Endodermal cell (in vitro differentiated cells): ENCODE results near the gene OSBPL5. TPM values are rescaled to one million over a fixed set of nuclear protein-coding genes. Genes with fewer than 3 reads are reported as not detected.

Source experiments
- DNase-seq: peaks from one replicate; pipeline ENCODE4 v3.0.0-alpha.2; 2017
- H3K27ac ChIP-seq: 2 replicates; pipeline ENCODE4 v1.5.1; 2013; ENCODE audit warnings: mild to moderate bottlenecking, low read depth, low read length, moderate library complexity
- H3K27me3 ChIP-seq: 2 replicates; pipeline ENCODE4 v1.6.1; 2013; ENCODE audit warnings: mild to moderate bottlenecking, low read length, moderate library complexity; ENCODE audit not compliant: insufficient read depth, control insufficient read depth, poor library complexity, severe bottlenecking
- H3K36me3 ChIP-seq: 2 replicates; pipeline ENCODE4 v1.7.0; 2013; ENCODE audit warnings: mild to moderate bottlenecking, low read length, moderate library complexity; ENCODE audit not compliant: control insufficient read depth, insufficient read depth
- H3K4me1 ChIP-seq: one replicate; pipeline ENCODE4 v1.7.0; 2013; ENCODE audit warnings: low read length; ENCODE audit not compliant: control insufficient read depth, insufficient read depth
- H3K4me3 ChIP-seq: 2 replicates; pipeline ENCODE4 v1.5.1; 2013; ENCODE audit warnings: mild to moderate bottlenecking, low read length, moderate library complexity
- H3K9ac ChIP-seq: 2 replicates; pipeline ENCODE4 v1.6.1; 2013; ENCODE audit warnings: mild to moderate bottlenecking, low read length, moderate library complexity; ENCODE audit not compliant: poor library complexity, severe bottlenecking; ENCODE audit errors: extremely low read depth
- H3K9me3 ChIP-seq: 2 replicates; pipeline ENCODE4 v1.6.1; 2013; ENCODE audit warnings: mild to moderate bottlenecking, low read length, moderate library complexity; ENCODE audit not compliant: control insufficient read depth
- H3K27ac Mint-ChIP-seq: 2 replicates; pipeline ENCODE4 v1.8.0; 2020; ENCODE audit warnings: mixed read lengths
- H3K27me3 Mint-ChIP-seq: 2 replicates; pipeline ENCODE4 v1.8.0; 2021; ENCODE audit warnings: mild to moderate bottlenecking, mixed read lengths; ENCODE audit not compliant: insufficient read depth
- H3K36me3 Mint-ChIP-seq: 2 replicates; pipeline ENCODE4 v1.8.0; 2020; ENCODE audit warnings: low read depth, mixed read lengths
- H3K4me1 Mint-ChIP-seq: 2 replicates; pipeline ENCODE4 v1.8.0; 2020; ENCODE audit warnings: mixed read lengths
- H3K4me3 Mint-ChIP-seq: 2 replicates; pipeline ENCODE4 v1.8.0; 2020; ENCODE audit warnings: mild to moderate bottlenecking, moderate library complexity, mixed read lengths
- H3K9me3 Mint-ChIP-seq: 2 replicates; pipeline ENCODE4 v1.8.0; 2020; ENCODE audit warnings: mild to moderate bottlenecking, mixed read lengths
- CTCF ChIP-seq: fragments of 200-600 bp; sonication (generic); conservative IDR thresholded peaks from 2 replicates; pipeline ENCODE4 v1.5.0; 2021; ENCODE audit warnings: antibody characterized with exemption, mild to moderate bottlenecking
- WGBS, 2 experiments: methylation state at CpG; one replicate each; pipeline versions ENCODE4 v1.1.5 to v1.1.7; 2013; ENCODE audit warnings: missing lambda C conversion rate in 2 of 2, mixed read lengths in 1 of 2; ENCODE audit not compliant: insufficient coverage in 1 of 2, insufficient read length in 1 of 2; 5-methylcytosine and 5-hydroxymethylcytosine counted together
- total RNA-seq, 2 donors: library from RNA; stranded (reverse); fragmentation: NEBNext Ultra II Directional in 1 of 2; extraction: Animal tissue kit (Norgen Biotek cat#: 25700) in 1 of 2; gene quantifications; 2 replicates in 1 of 2; 3 replicates in 1 of 2; pipeline ENCODE4 v1.2.1, GENCODE V29; 2021

OSBPL5 gene
- total RNA-seq, 2 donors from 2014 or later = 1.2 to 4.8 TPM

DNA sequence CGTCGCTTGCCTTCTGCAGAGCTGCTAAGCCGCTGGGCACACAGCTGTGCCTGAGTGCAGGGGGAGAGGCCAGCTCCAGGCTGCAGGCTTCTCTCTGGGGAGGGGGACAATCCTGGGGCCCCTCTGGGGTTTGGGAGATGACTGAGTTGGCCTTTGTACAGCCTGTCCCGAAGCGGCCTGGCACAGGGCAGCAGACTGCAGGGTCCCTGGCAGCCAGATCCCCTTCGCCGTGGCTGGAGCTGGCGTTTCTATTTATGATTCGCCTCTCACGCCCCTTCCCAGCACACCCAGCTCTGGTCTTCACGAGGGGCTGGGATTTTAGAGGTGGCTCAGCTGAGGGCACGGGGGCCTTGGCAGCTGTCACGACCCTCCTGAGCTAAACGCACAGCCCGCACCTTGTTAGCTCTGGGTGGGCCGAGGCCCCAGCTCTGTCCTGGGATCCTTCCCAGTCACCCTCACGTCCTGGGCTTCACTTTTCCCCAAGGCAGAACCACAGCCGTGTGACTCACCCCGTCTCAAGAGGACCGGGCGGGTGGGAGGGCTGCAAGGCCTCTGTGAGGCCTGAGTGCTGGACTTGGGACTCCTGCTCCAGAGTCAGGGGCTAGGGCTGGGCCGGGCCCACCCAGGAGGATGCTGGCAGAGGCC lies 18.4 kb downstream of the OSBPL5 start:
- Histone ChIP-seq H3K4me1 (peaks cover 5% of the 10 kb centered on the region), H3K9me3 (peaks cover 7% of the 10 kb centered on the region), H3K27me3 (peaks cover 94% of the 10 kb centered on the region), H3K4me3 (no peak overlapping the region), H3K9ac (no peak overlapping the region), H3K36me3 (no peaks in the 10 kb centered on the region), H3K27ac (no peak overlapping the region)
- H3K27ac Mint-ChIP-seq = no peak overlapping the region
- peaks cover 2% of the 10 kb centered on the region for H3K36me3 Mint-ChIP-seq
- no peak for DNase-seq
- peaks cover 98% of the 10 kb centered on the region for H3K27me3 Mint-ChIP-seq
- H3K9me3 Mint-ChIP-seq = peaks cover 2% of the 10 kb centered on the region
- no peak for TF ChIP-seq CTCF
- peaks cover 3% of the 10 kb centered on the region for H3K4me1 Mint-ChIP-seq
- 92 to 94% methylated on average over 15 to 22 of the region's 22 CpGs for WGBS, 2 experiments
- H3K4me3 Mint-ChIP-seq = no peak overlapping the region

- Histone ChIP-seq H3K9ac (no peak overlapping the region), H3K27ac (no peak overlapping the region), H3K9me3 (no peaks in the 10 kb centered on the region), H3K4me1 (peaks cover 5% of the 10 kb centered on the region), H3K36me3 (no peaks in the 10 kb centered on the region), H3K4me3 (no peak overlapping the region), H3K27me3 (peaks cover 94% of the 10 kb centered on the region)
- H3K4me3 Mint-ChIP-seq = no peak overlapping the region
- WGBS, 2 experiments = 60 to 88% methylated on average over 1 to 6 of the region's 6 CpGs
- H3K36me3 Mint-ChIP-seq = no peaks in the 10 kb centered on the region
- no peak overlapping the region for H3K27ac Mint-ChIP-seq
- H3K4me1 Mint-ChIP-seq = peaks cover 3% of the 10 kb centered on the region
- H3K27me3 Mint-ChIP-seq = peaks cover 98% of the 10 kb centered on the region
- no peak for DNase-seq
- no peaks in the 10 kb centered on the region for H3K9me3 Mint-ChIP-seq
- TF ChIP-seq CTCF = no peak
Observed at GRCh38 chr11:3145206-3145520, 19.9 kb downstream of the OSBPL5 start.

DNA sequence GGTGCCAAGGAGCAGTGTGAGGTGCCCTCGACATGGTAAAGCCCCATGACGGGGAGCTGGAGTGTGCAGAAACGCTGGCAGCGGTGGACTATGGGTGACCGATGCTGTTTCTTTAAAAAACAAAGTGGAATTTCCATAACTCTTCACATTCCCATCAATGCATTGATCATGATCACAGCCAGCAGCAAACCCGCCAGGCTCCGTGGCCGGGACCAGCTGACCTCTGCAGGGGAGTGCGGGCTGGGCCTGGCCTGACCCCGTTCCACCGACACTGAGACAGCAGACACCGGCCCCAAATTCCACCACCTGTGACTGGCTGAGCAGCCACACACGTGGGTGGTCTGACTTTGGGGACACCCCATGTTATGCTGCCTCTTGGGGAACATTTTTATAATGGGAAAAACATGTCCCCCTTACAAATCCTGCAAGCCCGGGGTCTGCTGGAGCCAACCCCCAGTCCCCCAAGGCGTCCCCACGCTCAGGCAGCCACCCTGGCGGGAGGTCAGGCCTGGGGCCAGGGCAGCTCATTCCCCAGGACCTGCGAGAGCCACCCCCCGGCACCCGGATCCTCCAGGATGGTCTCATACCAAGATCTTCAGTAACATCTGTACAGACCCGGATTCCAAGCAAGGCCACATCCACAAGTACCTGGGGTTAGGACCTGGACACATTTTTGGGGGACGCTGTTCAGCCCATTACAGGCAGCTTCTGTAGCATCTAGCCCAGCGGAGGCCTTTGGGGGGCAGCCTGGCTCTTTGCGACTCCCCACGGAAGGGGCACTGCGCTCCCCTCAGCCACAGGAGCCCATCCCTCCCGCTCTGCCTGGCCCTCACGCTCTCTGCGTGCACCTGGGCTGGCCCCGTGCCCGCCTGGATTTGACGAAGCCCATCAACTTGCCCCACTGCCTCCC lies 20.6 kb downstream of the OSBPL5 start:
- peaks cover under 1% of the 10 kb centered on the region for H3K4me1 Mint-ChIP-seq

More for the DNA sequence above, 20.6 kb downstream of the OSBPL5 start:
- Mint-ChIP-seq H3K36me3 (no peaks in the 10 kb centered on the region), H3K4me3 (no peak overlapping the region), H3K27me3 (peaks cover 98% of the 10 kb centered on the region), H3K27ac (no peak overlapping the region), H3K9me3 (no peaks in the 10 kb centered on the region)
- H3K9me3 ChIP-seq = no peaks in the 10 kb centered on the region
- no peak for DNase-seq
- H3K36me3 ChIP-seq = no peaks in the 10 kb centered on the region
- H3K27ac ChIP-seq = no peak overlapping the region
- TF ChIP-seq CTCF = no peak
- H3K4me3 ChIP-seq = no peak overlapping the region
- peaks cover 5% of the 10 kb centered on the region for H3K4me1 ChIP-seq
- 89 to 93% methylated on average over 21 to 32 of the region's 32 CpGs for WGBS, 2 experiments
- H3K9ac ChIP-seq = no peak overlapping the region
- peaks cover 94% of the 10 kb centered on the region for H3K27me3 ChIP-seq
